K562 (cell line): ENCODE results near the gene ITGBL1. TPM values are rescaled to one million over a fixed set of nuclear protein-coding genes. Genes with fewer than 3 reads are reported as not detected.

Source experiments
- ATAC-seq: fragments of 200-7000 bp; cut with Tn5 transposase; 3 replicates; pipeline ENCODE4 v1.9.1; 2020; ENCODE audit warnings: moderate library complexity
- BruUV-seq: library from RNA; stranded (reverse); fragments of 400-500 nt; replicated peaks from 2 replicates; lab custom pipeline; 2021; lab: Mats Ljungman, UMichigan
- CTCF ChIA-PET: fragments of 300-600 bp; formaldehyde crosslinking; extraction: SDS; loops from one replicate; lab custom pipeline; 2021; ENCODE audit warnings: low intra/inter-chr PET ratio; lab: Yijun Ruan, JAX
- POLR2A ChIA-PET: fragments of 300-600, 350-650 bp; sonication (Branson Sonifier 250); formaldehyde crosslinking; extraction: SDS; loops from one replicate; lab custom pipeline; 2021; ENCODE audit warnings: antibody characterized with exemption, inconsistent platforms; lab: Yijun Ruan, JAX
- DNase-seq, 4 experiments: peaks; one replicate each; pipeline versions ENCODE4 v3.0.0 to v3.0.0-alpha.2; 2011 to 2018; ENCODE audit warnings: low spot score in 3 of 4, mixed read lengths in 3 of 4; ENCODE audit errors: extremely low read depth in 1 of 4
- FAIRE-seq: peaks from 2 replicates; lab custom pipeline; 2011; peaks lifted over from hg19 to GRCh38; lab: Jason Lieb, UNC
- H2AFZ ChIP-seq: 2 replicates; pipeline ENCODE4 v1.6.0; 2011; ENCODE audit warnings: low read depth, low read length, control low read depth, inconsistent platforms
- H3K27ac ChIP-seq: fragments of 200-600 bp; 3 replicates; pipeline ENCODE4 v1.8.0; 2011; ENCODE audit warnings: low read depth, mild to moderate bottlenecking, control low read depth, inconsistent platforms, low read length, moderate library complexity, mixed read lengths; ENCODE audit errors: extremely low read depth
- H3K27me3 ChIP-seq, 2 experiments: fragments of 300-600 bp in 1 of 2; 2 replicates in 1 of 2; 3 replicates in 1 of 2; pipeline versions ENCODE4 v1.6.0 to v1.8.0; 2011; ENCODE audit warnings: inconsistent platforms in 2 of 2, low read length in 2 of 2, mild to moderate bottlenecking in 1 of 2, mixed read lengths in 1 of 2, moderate library complexity in 1 of 2; ENCODE audit not compliant: control insufficient read depth in 2 of 2, insufficient read depth in 2 of 2
- H3K36me3 ChIP-seq: fragments of 300-600 bp; 3 replicates; pipeline ENCODE4 v1.8.0; 2011; ENCODE audit warnings: mild to moderate bottlenecking, low read length, inconsistent platforms; ENCODE audit not compliant: control insufficient read depth, insufficient read depth
- H3K4me1 ChIP-seq, 2 experiments: fragments of 200-600 bp in 1 of 2; replicated peaks in 1 of 2; 2 replicates in 1 of 2; 3 replicates in 1 of 2; pipeline versions ENCODE4 v1.5.1 to v1.8.0; 2011; ENCODE audit warnings: inconsistent platforms in 2 of 2, low read length in 2 of 2, mild to moderate bottlenecking in 1 of 2, mixed read lengths in 1 of 2, moderate library complexity in 1 of 2; ENCODE audit not compliant: control insufficient read depth in 2 of 2, insufficient read depth in 2 of 2
- H3K4me2 ChIP-seq: 2 replicates; pipeline ENCODE4 v1.6.1; 2011; ENCODE audit warnings: low read length, control low read depth, inconsistent platforms, mixed read lengths; ENCODE audit not compliant: insufficient read depth
- H3K4me3 ChIP-seq: fragments of 200-600 bp; sonication (generic), shearing (Covaris generic); 2 replicates; pipeline ENCODE4 v1.5.1; 2016; ENCODE audit warnings: control low read depth, inconsistent platforms
- H3K79me2 ChIP-seq: fragments of 200-600 bp; 3 replicates; pipeline ENCODE4 v1.8.0; 2011; ENCODE audit warnings: low read length, inconsistent platforms; ENCODE audit not compliant: control insufficient read depth, insufficient read depth
- H3K9ac ChIP-seq, 2 experiments: 2 replicates each; pipeline versions ENCODE4 v1.6.0 to v1.6.1; 2011; ENCODE audit warnings: low read depth in 2 of 2, low read length in 2 of 2, control low read depth in 1 of 2, inconsistent platforms in 1 of 2, mild to moderate bottlenecking in 1 of 2, mixed read lengths in 1 of 2; ENCODE audit not compliant: insufficient read depth in 1 of 2
- H3K9me1 ChIP-seq: one replicate; pipeline ENCODE4 v1.6.0; 2011; ENCODE audit warnings: inconsistent platforms, mild to moderate bottlenecking, low read length, moderate library complexity; ENCODE audit not compliant: control insufficient read depth, insufficient read depth
- H3K9me3 ChIP-seq: replicated peaks from 2 replicates; pipeline ENCODE4 v1.5.1; 2011; ENCODE audit warnings: low read depth, low read length, inconsistent platforms; ENCODE audit not compliant: control insufficient read depth, insufficient read depth
- H4K20me1 ChIP-seq: replicated peaks from 2 replicates; pipeline ENCODE4 v1.6.1; 2011; ENCODE audit warnings: low read length, inconsistent platforms, mixed read lengths; ENCODE audit not compliant: control insufficient read depth, insufficient read depth
- DACH1 ChIP-seq: fragments of 450-650 bp; IDR thresholded peaks from 2 replicates; pipeline ENCODE4 v1.6.1; 2018; ENCODE audit not compliant: partially characterized antibody
- FOXO4 ChIP-seq: fragments of 450-650 bp; formaldehyde crosslinking; IDR thresholded peaks from 2 replicates; pipeline ENCODE4 v1.4.0; 2020; ENCODE audit warnings: mild to moderate bottlenecking, moderate library complexity
- HSF4 ChIP-seq: fragments of 250-450 bp; sonication (Bioruptor Pico); IDR thresholded peaks from 2 replicates; pipeline ENCODE4 v2.1.2; 2022; ENCODE audit warnings: mild to moderate bottlenecking, moderate library complexity, borderline replicate concordance
- JUNB ChIP-seq: fragments of 450-650 bp; formaldehyde crosslinking; conservative IDR thresholded peaks from 2 replicates; pipeline ENCODE4 v1.4.0; 2020; ENCODE audit warnings: mild to moderate bottlenecking
- PPARD ChIP-seq: fragments of 250-450 bp; sonication (Bioruptor Pico); IDR thresholded peaks from 2 replicates; pipeline ENCODE4 v1.8.0; 2022; ENCODE audit warnings: inconsistent platforms, mild to moderate bottlenecking, moderate library complexity
- PYGO2 ChIP-seq: fragments of 450-650 bp; IDR thresholded peaks from 2 replicates; pipeline ENCODE4 v1.6.1; 2016; ENCODE audit warnings: mild to moderate bottlenecking, missing genetic modification characterization, moderate library complexity, missing compliant biosample characterization
- RBM22 ChIP-seq: fragments of 200-400 bp; formaldehyde crosslinking; IDR thresholded peaks from 2 replicates; pipeline ENCODE4 v1.6.1; 2018; ENCODE audit warnings: low read length, low read depth; ENCODE audit not compliant: poor library complexity, severe bottlenecking
- SMAD3 ChIP-seq: fragments of 450-650 bp; formaldehyde crosslinking; conservative IDR thresholded peaks from 2 replicates; pipeline ENCODE4 v1.4.0; 2020; ENCODE audit warnings: mild to moderate bottlenecking
- SP2 ChIP-seq: IDR thresholded peaks from 2 replicates; pipeline ENCODE4 v1.6.1; 2011; ENCODE audit warnings: mild to moderate bottlenecking, low read depth, low read length, moderate library complexity; ENCODE audit not compliant: poor library complexity, severe bottlenecking; ENCODE audit errors: extremely low read depth
- THRAP3 ChIP-seq: fragments of 450-650 bp; IDR thresholded peaks from 2 replicates; pipeline ENCODE4 v1.6.1; 2016; ENCODE audit warnings: mild to moderate bottlenecking, inconsistent platforms, borderline replicate concordance
- THRB ChIP-seq: fragments of 450-650 bp; formaldehyde crosslinking; conservative IDR thresholded peaks from 2 replicates; pipeline ENCODE4 v1.4.0; 2022; ENCODE audit warnings: mild to moderate bottlenecking, missing genetic modification characterization
- ZNF12 ChIP-seq: sonication (generic); formaldehyde crosslinking; IDR thresholded peaks from 2 replicates; pipeline ENCODE4 v1.4.0; 2020; ENCODE audit warnings: mild to moderate bottlenecking, missing genetic modification reagents
- WGBS: fragments of 100-300 bp; shearing (Covaris generic); methylation state at CpG from one replicate; pipeline ENCODE4 v1.1.6; 2016; ENCODE audit warnings: low coverage, mixed read lengths; ENCODE audit not compliant: insufficient coverage; ENCODE audit errors: missing lambda C conversion rate; 5-methylcytosine and 5-hydroxymethylcytosine counted together
- in situ Hi-C: fragments of 300-500 bp; cut with MboI; formaldehyde crosslinking; loops from 4 replicates; pipeline ENCODE4 v1.15.0; 2018; ENCODE audit warnings: inconsistent platforms, mixed read lengths
- intact Hi-C: fragments of 100-400 bp; cut with micrococcal nuclease; formaldehyde crosslinking; loops from 2 replicates; pipeline ENCODE4 v1.14.2; 2022
- polyA plus RNA-seq, 8 experiments: library from polyadenylated mRNA; depleted of rRNA in 4 of 8; stranded (reverse) in 5 of 8; unstranded in 3 of 8; fragments of >200 nt; fragmentation: Nextera tagmentation in 2 of 8; fragmentation: Illumina TruSeq in 1 of 8; extraction: Ambion mirVana in 2 of 8; extraction: Trizol in 1 of 8; gene quantifications; 2 replicates each; pipeline versions ENCODE4 v1.2.1 to v1.2.3, GENCODE V29; 2011 to 2014; ENCODE audit warnings: inconsistent platforms in 1 of 8, missing spikeins in 1 of 8
- total RNA-seq, 7 experiments: library from RNA; depleted of rRNA in 6 of 7; stranded (reverse); fragments of >200 nt in 6 of 7; fragmentation: Illumina TruSeq in 2 of 7; extraction: Trizol in 2 of 7; gene quantifications; 2 replicates each; pipeline versions ENCODE4 v1.2.1 to v1.2.3, GENCODE V29; 2011 to 2021; ENCODE audit warnings: low replicate concordance in 1 of 7

The ITGBL1 gene
- total and polyA plus RNA-seq, 9 of the 15 experiments (the other 6 are each of a cell fraction or from before 2014, with no cell fraction given) = 0.04 to 0.73 (median 0.32) TPM; not detected in 1

- CTCF ChIA-PET = no interaction called here
- H4K20me1 ChIP-seq = no peaks in the 10 kb centered on the region
- H3K27ac ChIP-seq = no peak overlapping the region
- no peaks in the 10 kb centered on the region for H3K79me2 ChIP-seq
- 0% methylated on average over 1 of the region's 1 CpG for WGBS
- FAIRE-seq = no peak
- H3K9me3 ChIP-seq = no peaks in the 10 kb centered on the region
- H3K36me3 ChIP-seq = no peaks in the 10 kb centered on the region
- BruUV-seq = no TSS peak
- in situ Hi-C loops (no loop called here), intact Hi-C loops (no loop called here)
- no peak overlapping the region for H3K9ac ChIP-seq
- H2AFZ ChIP-seq = no peak overlapping the region
- TF ChIP-seq HSF4 (no peak), PYGO2 (tag) (no peak), PPARD (CRISPR knock-in tag) (no peak), THRB (CRISPR knock-in tag) (no peak), SMAD3 (no peak), FOXO4 (CRISPR knock-in tag) (no peak), THRAP3 (no peak), ZNF12 (no peak), RBM22 (no peak), JUNB (no peak), DACH1 (no peak), SP2 (no peak)
- H3K9me1 ChIP-seq = no peaks in the 10 kb centered on the region
- no peak overlapping the region for H3K4me2 ChIP-seq
- no peak for DNase-seq
- POLR2A ChIA-PET = no interaction called here
- no peak for ATAC-seq
- no peaks in the 10 kb centered on the region for H3K27me3 ChIP-seq
- H3K4me3 ChIP-seq = no peak overlapping the region
- no peaks in the 10 kb centered on the region for H3K4me1 ChIP-seq
Observed at GRCh38 chr13:101747039-101747438, 294.6 kb downstream of the ITGBL1 start.
